BLaER1 treated with 17β-estradiol and CSF1 and Interleukin-3, amounts not matched to agents 10 nM and 100 nM (cell line): ENCODE measurements around the gene UAP1L1.

ENCODE experiments used
- H3K27ac ChIP-seq, 11 experiments: shearing (Covaris generic); formaldehyde crosslinking; 2 replicates each; pipeline ENCODE4 v1.8.1; 2022
- H3K27me3 ChIP-seq, 11 experiments: shearing (Covaris generic); formaldehyde crosslinking; 2 replicates each; pipeline ENCODE4 v1.8.1; 2022
- H3K36me3 ChIP-seq, 11 experiments: shearing (Covaris generic); formaldehyde crosslinking; 2 replicates each; pipeline ENCODE4 v1.8.1; 2022
- H3K4me1 ChIP-seq, 10 experiments: shearing (Covaris generic); formaldehyde crosslinking; 2 replicates each; pipeline ENCODE4 v1.8.1; 2022
- H3K4me2 ChIP-seq, 11 experiments: shearing (Covaris generic); formaldehyde crosslinking; 2 replicates each; pipeline ENCODE4 v1.8.1; 2022
- H3K4me3 ChIP-seq, 10 experiments: shearing (Covaris generic); formaldehyde crosslinking; 2 replicates each; pipeline ENCODE4 v1.8.1; 2022
- H3K9ac ChIP-seq, 11 experiments: shearing (Covaris generic); formaldehyde crosslinking; 2 replicates each; pipeline ENCODE4 v1.8.1; 2022
- H3K9me3 ChIP-seq, 11 experiments: shearing (Covaris generic); formaldehyde crosslinking; replicated peaks in 1 of 11; 2 replicates each; pipeline ENCODE4 v1.8.1; 2022
- H4K20me1 ChIP-seq, 11 experiments: shearing (Covaris generic); formaldehyde crosslinking; 2 replicates each; pipeline ENCODE4 v1.8.1; 2022
- Cebpa-rat ChIP-seq, 11 experiments: shearing (Covaris generic); IDR thresholded peaks; 2 replicates each; pipeline ENCODE4 v1.8.1; 2022

The UAP1L1 gene

GRCh38 chr9:137086531-137087408 is 9.5 kb downstream of the UAP1L1 start, which contains the start of gene MAN1B1:
MAN1B1 (plus strand) TSS chr9:137086985; CDS start chr9:137087000, 15 bp downstream.
- peak within 1 kb of the TSS; percentile 77 to 94 (median 89) for H3K27ac ChIP-seq
- TF ChIP-seq Cebpa-rat (IDR thresholded peaks at IDR 0.05): no peak

GRCh38 chr9:137087409-137087925 is 10.2 kb downstream of the UAP1L1 start:
- no peak for TF ChIP-seq Cebpa-rat (IDR thresholded peaks at IDR 0.05)
- Histone ChIP-seq H3K9ac (peak overlapping the region; percentile 78 to 90 (median 83)), H3K4me3 (peak overlapping the region; percentile 66 to 83 (median 76)), H3K4me2 (peak overlapping the region; percentile 82 to 100 (median 98)), H3K27me3 (no peaks in the 10 kb centered on the region), H3K9me3 (no peaks in the 10 kb centered on the region), H3K36me3 (peaks cover 4 to 34% (median 14%) of the 10 kb centered on the region in 11 experiments; a peak in 16 of 22 replicates), H3K27ac (peak overlapping the region; percentile 57 to 94 (median 84)), H4K20me1 (peaks cover 8 to 23% (median 19%) of the 10 kb centered on the region in 11 experiments; a peak in 20 of 22 replicates), H3K4me1 (peaks cover 71 to 80% (median 77%) of the 10 kb centered on the region in 10 experiments)

More at GRCh38 chr9:137086531-137087408, 9.5 kb downstream of the UAP1L1 start, which contains the start of gene MAN1B1:
- H3K4me1 ChIP-seq: peaks cover 78 to 87% (median 84%) of the 10 kb centered on the region in 10 experiments
- peak within 1 kb of the TSS; percentile 66 to 83 (median 76) for H3K4me3 ChIP-seq
- H3K36me3 ChIP-seq: peaks cover 0 to 34% (median 10%) of the 10 kb centered on the region in 11 experiments; a peak in 15 of 22 replicates
- H4K20me1 ChIP-seq: peaks cover 13 to 30% (median 26%) of the 10 kb centered on the region in 11 experiments; a peak in 21 of 22 replicates
- H3K9me3 ChIP-seq: no peaks in the 10 kb centered on the region
- H3K4me2 ChIP-seq: peak within 1 kb of the TSS; percentile 97 to 100 (median 99)
- peak within 1 kb of the TSS; percentile 80 to 90 (median 83) for H3K9ac ChIP-seq
- 0 out of 22 replicates have a peak, but pooled peaks cover 0 to under 1% (median 0%) of the 10 kb centered on the region in 11 experiments for H3K27me3 ChIP-seq

- Histone ChIP-seq H3K4me2 (peak overlapping the region; percentile 82 to 100 (median 98)), H3K9me3 (no peaks in the 10 kb centered on the region), H3K36me3 (peaks cover 11 to 34% (median 17%) of the 10 kb centered on the region in 11 experiments; a peak in 18 of 22 replicates), H3K27ac (peak overlapping the region in 6 of 11 experiments; percentile 45 to 94 (median 72); a peak in 7 of 22 replicates), H3K4me3 (peak overlapping the region in 4 of 10 experiments; percentile 67 to 77 (median 72); a peak in 7 of 20 replicates), H3K27me3 (no peaks in the 10 kb centered on the region), H4K20me1 (peaks cover 1 to 16% (median 12%) of the 10 kb centered on the region in 11 experiments; a peak in 20 of 22 replicates), H3K4me1 (peaks cover 65 to 73% (median 71%) of the 10 kb centered on the region in 10 experiments), H3K9ac (peak overlapping the region in 8 of 11 experiments; percentile 78 to 90 (median 83); a peak in 8 of 22 replicates)
- TF ChIP-seq Cebpa-rat (IDR thresholded peaks at IDR 0.05): no peak
Observed at GRCh38 chr9:137088121-137088520, 10.8 kb downstream of the UAP1L1 start.

- H3K27me3 ChIP-seq: no peaks in the 10 kb centered on the region
- H3K9ac ChIP-seq: peak overlapping the region; percentile 22 to 85 (median 40); a peak in 19 of 22 replicates
- peak overlapping the region in 10 of 11 experiments; percentile 11 to 94 (median 56); a peak in 20 of 22 replicates for H3K27ac ChIP-seq
- H3K36me3 ChIP-seq: peaks cover 12 to 45% (median 21%) of the 10 kb centered on the region in 11 experiments; a peak in 18 of 22 replicates
- H3K4me3 ChIP-seq: peak overlapping the region in 2 of 10 experiments; percentile 7 to 27; a peak in 3 of 20 replicates
- H3K4me1 ChIP-seq: peaks cover 52 to 61% (median 58%) of the 10 kb centered on the region in 10 experiments
- peak overlapping the region; percentile 82 to 100 (median 98) for H3K4me2 ChIP-seq
- TF ChIP-seq Cebpa-rat (IDR thresholded peaks at IDR 0.05): no peak
- H4K20me1 ChIP-seq: peaks cover 0 to 4% (median 3%) of the 10 kb centered on the region in 11 experiments; a peak in 9 of 22 replicates
- H3K9me3 ChIP-seq: no peaks in the 10 kb centered on the region
Observed at GRCh38 chr9:137089232-137089947, 12.1 kb downstream of the UAP1L1 start.

- Histone ChIP-seq H3K4me3 (peak overlapping the region in 4 of 10 experiments; percentile 9 to 40 (median 21); a peak in 4 of 20 replicates), H3K27ac (peak overlapping the region in 8 of 11 experiments; percentile 6 to 56 (median 44); a peak in 15 of 22 replicates), H3K4me1 (peaks cover 9 to 30% (median 28%) of the 10 kb centered on the region in 10 experiments), H3K9me3 (peaks cover 0 to 6% (median 2%) of the 10 kb centered on the region in 11 experiments; a peak in 18 of 22 replicates), H3K4me2 (peak overlapping the region; percentile 40 to 81 (median 70)), H3K27me3 (no peaks in the 10 kb centered on the region), H3K9ac (peak overlapping the region in 9 of 11 experiments; percentile 3 to 61 (median 55); a peak in 14 of 22 replicates), H3K36me3 (peaks cover 56 to 87% (median 63%) of the 10 kb centered on the region in 11 experiments), H4K20me1 (peaks cover 0 to 36% (median 0%) of the 10 kb centered on the region in 11 experiments; a peak in 10 of 22 replicates)
- no peak for TF ChIP-seq Cebpa-rat (IDR thresholded peaks at IDR 0.05)
Observed at GRCh38 chr9:137095664-137096517, 18.6 kb downstream of the UAP1L1 start.

GRCh38 chr9:137096785-137097546 is 19.6 kb downstream of the UAP1L1 start:
- no peak for TF ChIP-seq Cebpa-rat (IDR thresholded peaks at IDR 0.05)
- H4K20me1 ChIP-seq: peaks cover 0 to 36% (median 0%) of the 10 kb centered on the region in 11 experiments; a peak in 9 of 22 replicates
- no peak overlapping the region for H3K4me3 ChIP-seq
- peaks cover 9 to 28% (median 26%) of the 10 kb centered on the region in 10 experiments for H3K4me1 ChIP-seq
- H3K36me3 ChIP-seq: peaks cover 59 to 87% (median 69%) of the 10 kb centered on the region in 11 experiments
- peaks cover 4 to 17% (median 13%) of the 10 kb centered on the region in 11 experiments; a peak in 21 of 22 replicates for H3K9me3 ChIP-seq
- peak overlapping the region in 8 of 11 experiments; percentile 2 to 81 (median 70); a peak in 14 of 22 replicates for H3K4me2 ChIP-seq
- H3K9ac ChIP-seq: peak overlapping the region in 6 of 11 experiments; percentile 0 to 59 (median 30); a peak in 6 of 22 replicates
- peak overlapping the region in 1 of 11 experiments; percentile 52; a peak in 1 of 22 replicates for H3K27ac ChIP-seq
- no peaks in the 10 kb centered on the region for H3K27me3 ChIP-seq
